SH-SY5Y (cell line): ENCODE results near the gene GFI1.

ENCODE experiments used
- GATA2 ChIP-seq: IDR thresholded peaks from 2 replicates; pipeline ENCODE4 v1.6.1; 2011; ENCODE audit warnings: mild to moderate bottlenecking, low read depth, low read length
- GATA3 ChIP-seq: IDR thresholded peaks from 2 replicates; pipeline ENCODE4 v1.6.1; 2011; ENCODE audit warnings: low read depth, mild to moderate bottlenecking, low read length, moderate library complexity

GFI1 gene

GRCh38 chr1:92486251-92487077, at the start of gene GFI1:
Gene GFI1, minus strand, starts transcription at chr1:92486925. Its CDS starts 3,438 bp downstream, at chr1:92483487.
- TF ChIP-seq GATA3 (no peak), GATA2 (no peak)

DNA sequence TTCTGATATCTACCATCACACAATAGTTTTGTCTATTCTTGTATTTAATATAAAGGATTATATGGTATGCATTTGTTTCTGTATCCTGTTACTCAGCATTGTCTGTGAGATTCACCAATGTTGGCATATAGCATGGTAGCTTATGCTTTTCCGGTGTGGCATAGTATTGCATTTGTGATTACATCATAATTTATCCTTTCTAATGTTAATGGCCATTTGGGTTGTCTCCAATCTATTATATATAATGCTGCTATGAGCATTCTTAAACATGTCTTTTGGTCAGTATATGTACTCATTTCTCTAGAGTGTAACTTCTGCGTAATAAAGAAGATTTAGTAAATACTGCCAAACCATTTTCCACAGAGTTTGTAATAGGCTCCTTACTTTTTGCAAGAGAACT, 40.9 kb upstream of the GFI1 start:
- no peak for TF ChIP-seq GATA2
- no peak for TF ChIP-seq GATA3

GRCh38 chr1:92519043-92519442, 32.3 kb upstream of the GFI1 start:
- TF ChIP-seq GATA3 (no peak), GATA2 (no peak)

- TF ChIP-seq GATA2 (no peak), GATA3 (no peak)
These were observed 29.8 kb upstream of the GFI1 start for GRCh38 chr1:92516574-92516973.

DNA sequence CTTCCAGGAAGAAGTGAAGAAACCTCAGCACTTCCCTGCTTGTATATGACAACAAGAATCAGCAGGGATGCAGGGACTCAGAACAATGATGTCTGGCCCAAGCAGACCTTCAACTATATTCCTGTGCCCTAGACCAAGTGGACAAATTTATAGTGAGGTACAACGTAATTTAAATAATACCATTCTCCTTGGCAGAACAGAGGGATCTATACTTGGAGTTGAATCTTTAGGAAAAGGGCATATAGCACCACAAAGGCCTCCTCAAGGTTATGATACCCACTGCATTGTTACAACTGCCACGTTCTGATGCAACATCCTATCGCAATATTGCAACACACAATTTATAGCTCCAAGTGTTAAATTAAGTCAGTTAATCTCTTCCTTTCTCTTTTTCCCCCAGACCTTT, 29.1 kb upstream of the GFI1 start:
- TF ChIP-seq GATA2 (no peak), GATA3 (no peak)

DNA sequence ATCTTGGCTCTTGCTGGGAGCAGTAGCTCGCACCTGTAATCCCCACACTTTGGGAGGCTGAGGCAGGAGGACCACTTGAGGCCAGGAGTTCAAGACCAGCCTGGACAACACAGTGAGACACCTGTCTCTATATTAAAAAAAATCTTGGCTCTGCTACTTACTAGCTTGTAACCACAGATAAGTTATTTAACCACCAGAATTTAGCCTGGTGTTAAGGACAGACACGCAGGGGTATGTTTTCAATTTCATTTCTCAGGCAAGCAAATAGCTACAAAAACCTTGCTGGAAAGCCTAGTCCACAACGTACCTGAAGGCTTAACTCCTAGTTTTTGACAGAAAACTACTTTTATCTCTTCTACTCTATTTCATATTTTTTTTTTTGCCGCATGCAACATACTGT, 24.8 kb upstream of the GFI1 start:
- TF ChIP-seq GATA2 (no peak), GATA3 (no peak)

GRCh38 chr1:92509619-92510018, 22.9 kb upstream of the GFI1 start:
- no peak for TF ChIP-seq GATA2
- no peak for TF ChIP-seq GATA3

- no peak for TF ChIP-seq GATA3
- TF ChIP-seq GATA2: no peak
These were observed 18.4 kb upstream of the GFI1 start for GRCh38 chr1:92505015-92505692.

- TF ChIP-seq GATA2 (no peak), GATA3 (no peak)
These were observed 17.7 kb upstream of the GFI1 start for GRCh38 chr1:92504291-92505014.

DNA sequence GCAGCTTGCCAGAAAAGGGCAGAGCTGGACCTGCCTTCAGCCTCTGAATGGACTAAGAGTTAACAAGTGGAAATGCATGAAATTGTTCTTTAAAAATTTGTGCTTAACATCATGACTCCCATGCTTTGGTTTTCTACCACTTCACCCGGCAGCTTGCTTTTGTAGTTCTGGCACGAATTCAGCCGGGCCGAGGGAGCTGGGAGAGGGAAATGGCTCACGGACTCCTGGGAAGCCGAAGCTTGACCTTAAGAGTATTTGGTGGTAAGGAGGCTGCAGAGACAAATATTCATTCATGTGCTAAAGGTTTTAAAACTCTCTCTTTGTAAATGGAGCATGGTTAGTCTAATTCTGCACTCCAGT, 17.2 kb upstream of the GFI1 start:
- TF ChIP-seq GATA2: no peak
- no peak for TF ChIP-seq GATA3

DNA sequence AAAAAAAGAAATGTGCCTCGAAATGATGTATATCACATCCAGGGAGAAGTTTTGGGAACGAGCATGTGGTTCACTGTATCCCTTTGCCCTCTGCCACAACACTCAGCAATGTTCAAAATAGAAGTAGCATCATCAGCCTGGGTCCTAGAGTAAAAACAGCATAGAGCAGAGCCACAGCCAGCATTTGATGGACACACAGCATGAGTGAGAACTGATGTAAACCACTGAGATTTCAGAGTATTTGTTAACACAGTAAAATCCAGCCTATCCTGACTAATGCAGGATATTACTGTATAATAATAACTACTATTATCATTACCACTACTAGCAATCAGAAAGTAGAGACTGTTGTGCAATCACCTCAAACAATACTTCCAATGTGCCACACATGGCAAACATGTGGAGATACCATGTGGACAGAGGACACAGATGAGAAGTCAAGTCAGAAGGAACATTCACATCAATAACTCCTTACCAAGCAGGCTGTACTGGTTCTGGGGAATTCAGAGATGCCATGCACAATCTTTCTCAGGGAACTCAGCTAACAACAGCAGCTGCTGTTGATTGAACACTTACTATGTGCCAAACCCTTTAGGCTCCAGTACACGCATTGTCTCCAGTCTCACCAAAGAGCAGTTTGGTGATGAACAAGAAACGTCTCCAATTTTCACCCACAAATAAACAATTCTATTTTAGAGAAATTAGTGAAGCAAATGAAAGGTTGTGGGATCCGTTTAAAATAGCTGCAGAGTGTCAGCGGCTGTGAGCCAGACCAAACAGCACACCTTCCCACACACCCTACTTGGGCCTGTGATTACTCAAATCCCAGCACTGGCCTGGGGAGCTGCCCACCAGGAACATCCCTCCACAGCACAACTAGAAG, 16.6 kb upstream of the GFI1 start:
- TF ChIP-seq GATA2: no peak
- TF ChIP-seq GATA3: no peak

- no peak for TF ChIP-seq GATA3
- no peak for TF ChIP-seq GATA2
These were observed 15.5 kb upstream of the GFI1 start for GRCh38 chr1:92502247-92502646.

DNA sequence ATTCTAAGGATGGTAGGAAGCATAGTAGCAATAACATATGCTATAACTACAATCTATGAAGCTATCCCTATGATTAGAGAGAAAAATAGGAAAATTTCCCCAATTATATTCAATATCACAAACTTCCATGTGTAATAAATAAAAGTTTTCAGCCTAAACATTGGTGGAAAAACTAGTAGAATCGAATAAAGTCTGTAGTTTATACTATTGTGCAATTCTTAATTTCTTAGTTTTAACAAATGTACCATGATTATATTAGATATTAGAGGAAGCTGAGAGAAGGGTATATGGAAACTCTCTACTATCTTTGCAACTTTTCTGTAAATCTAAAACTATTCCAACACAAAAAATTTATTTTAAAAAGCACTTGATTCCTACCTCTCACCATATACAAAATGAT, 13.8 kb upstream of the GFI1 start:
- TF ChIP-seq GATA3 (no peak), GATA2 (no peak)

- no peak for TF ChIP-seq GATA2
These were observed 8.8 kb upstream of the GFI1 start for GRCh38 chr1:92495392-92496063.
